IMR-90 (cell line): Measurements from ENCODE around the gene CDCP2. TPM values are rescaled to one million over a fixed set of nuclear protein-coding genes. Genes with fewer than 3 reads are reported as not detected.

Experiments
- ATAC-seq: fragments of 200-7000 bp; cut with Tn5 transposase; 2 replicates; pipeline ENCODE4 v1.9.1; 2020; ENCODE audit warnings: low read depth, mild to moderate bottlenecking, moderate library complexity
- BruUV-seq: library from RNA; stranded (reverse); fragments of 400-500 nt; replicated peaks from 2 replicates; lab custom pipeline; 2021; lab: Mats Ljungman, UMichigan
- CTCF ChIA-PET: fragments of 300-600 bp; formaldehyde crosslinking; extraction: SDS; loops from one replicate; lab custom pipeline; 2021; ENCODE audit warnings: antibody characterized with exemption; lab: Yijun Ruan, JAX
- POLR2A ChIA-PET: fragments of 300-600 bp; sonication (Branson Sonifier 250); formaldehyde crosslinking; loops from one replicate; lab custom pipeline; 2022; ENCODE audit warnings: antibody characterized with exemption; ENCODE audit not compliant: unreplicated experiment; lab: Charles Lee
- DNase-seq: peaks from one replicate; pipeline ENCODE4 v3.0.0; 2013
- H2AFZ ChIP-seq: replicated peaks from 2 replicates; pipeline ENCODE3; 2013; ENCODE audit warnings: low read length, mild to moderate bottlenecking; ENCODE audit not compliant: poor library complexity
- H2AK5ac ChIP-seq: 2 replicates; pipeline ENCODE4 v1.6.1; 2013; ENCODE audit warnings: low read depth, low read length, inconsistent platforms
- H2AK9ac ChIP-seq: replicated peaks from 2 replicates; pipeline ENCODE3; 2013; ENCODE audit warnings: mild to moderate bottlenecking, low read depth, low read length, moderate library complexity; ENCODE audit not compliant: poor library complexity
- H2BK120ac ChIP-seq: 2 replicates; pipeline ENCODE4 v1.6.1; 2013; ENCODE audit warnings: low read depth, low read length, inconsistent platforms
- H2BK15ac ChIP-seq: 3 replicates; pipeline ENCODE4 v1.6.1; 2013; ENCODE audit warnings: low read depth, low read length, inconsistent platforms
- H2BK20ac ChIP-seq: 2 replicates; pipeline ENCODE4 v1.6.1; 2013; ENCODE audit warnings: low read depth, mild to moderate bottlenecking, inconsistent platforms, low read length, moderate library complexity
- H2BK5ac ChIP-seq: 2 replicates; pipeline ENCODE4 v1.6.1; 2013; ENCODE audit warnings: mild to moderate bottlenecking, low read depth, low read length, inconsistent platforms; ENCODE audit not compliant: poor library complexity, severe bottlenecking
- H3K14ac ChIP-seq: replicated peaks from 2 replicates; pipeline ENCODE4 v1.6.1; 2013; ENCODE audit warnings: low read depth, low read length, inconsistent platforms
- H3K18ac ChIP-seq: 2 replicates; pipeline ENCODE4 v1.6.1; 2013; ENCODE audit warnings: low read depth, low read length, control low read depth
- H3K23ac ChIP-seq: 2 replicates; pipeline ENCODE4 v1.6.1; 2013; ENCODE audit warnings: low read depth, low read length, inconsistent platforms
- H3K27ac ChIP-seq: 2 replicates; pipeline ENCODE4 v1.5.1; 2013; ENCODE audit warnings: mild to moderate bottlenecking, control low read depth, low read length; ENCODE audit not compliant: insufficient read depth
- H3K27me3 ChIP-seq: 2 replicates; pipeline ENCODE4 v1.6.1; 2013; ENCODE audit warnings: low read length; ENCODE audit not compliant: control insufficient read depth, insufficient read depth
- H3K36me3 ChIP-seq: 2 replicates; pipeline ENCODE4 v1.6.1; 2013; ENCODE audit warnings: low read length, mixed read lengths; ENCODE audit not compliant: control insufficient read depth, insufficient read depth
- H3K4ac ChIP-seq: 2 replicates; pipeline ENCODE4 v1.6.1; 2013; ENCODE audit warnings: low read depth, low read length, inconsistent platforms
- H3K4me1 ChIP-seq: 2 replicates; pipeline ENCODE4 v1.6.1; 2013; ENCODE audit warnings: low read length, mixed read lengths; ENCODE audit not compliant: control insufficient read depth, insufficient read depth
- H3K4me2 ChIP-seq: 2 replicates; pipeline ENCODE4 v1.6.1; 2013; ENCODE audit warnings: low read depth, mild to moderate bottlenecking, control low read depth, low read length, moderate library complexity
- H3K4me3 ChIP-seq: 2 replicates; pipeline ENCODE4 v1.5.1; 2013; ENCODE audit warnings: low read depth, mild to moderate bottlenecking, control low read depth, low read length, moderate library complexity; ENCODE audit not compliant: insufficient read depth
- H3K56ac ChIP-seq: 2 replicates; pipeline ENCODE4 v1.6.1; 2013; ENCODE audit warnings: low read length, inconsistent platforms; ENCODE audit not compliant: insufficient read depth; ENCODE audit errors: extremely low read depth
- H3K79me1 ChIP-seq, 2 experiments: 2 replicates each; pipeline ENCODE4 v1.6.1; 2013; ENCODE audit warnings: low read length in 2 of 2, inconsistent platforms in 1 of 2, low read depth in 1 of 2
- H3K9ac ChIP-seq: 2 replicates; pipeline ENCODE4 v1.6.1; 2013; ENCODE audit warnings: low read depth, low read length, control low read depth
- H3K9me1 ChIP-seq: 2 replicates; pipeline ENCODE4 v1.6.1; 2013; ENCODE audit warnings: low read length, inconsistent platforms; ENCODE audit not compliant: insufficient read depth
- H3K9me3 ChIP-seq: 2 replicates; pipeline ENCODE4 v1.6.1; 2013; ENCODE audit warnings: low read length; ENCODE audit not compliant: control insufficient read depth, insufficient read depth
- H4K20me1 ChIP-seq: 2 replicates; pipeline ENCODE4 v1.6.1; 2013; ENCODE audit warnings: low read length, inconsistent platforms; ENCODE audit not compliant: insufficient read depth
- H4K5ac ChIP-seq: 2 replicates; pipeline ENCODE4 v1.6.1; 2013; ENCODE audit warnings: mild to moderate bottlenecking, low read depth, low read length, control low read depth
- H4K8ac ChIP-seq, 2 experiments: 2 replicates each; pipeline ENCODE4 v1.6.1; 2013; ENCODE audit warnings: low read depth in 2 of 2, low read length in 2 of 2, control low read depth in 1 of 2, inconsistent platforms in 1 of 2
- H4K91ac ChIP-seq: 2 replicates; pipeline ENCODE4 v1.6.1; 2013; ENCODE audit warnings: low read depth, low read length, inconsistent platforms; ENCODE audit not compliant: insufficient read depth
- CHD1 ChIP-seq: IDR thresholded peaks from 2 replicates; pipeline ENCODE4 v1.6.1; 2012; ENCODE audit warnings: low read depth, low read length, improper control_type of control experiment
- MAZ ChIP-seq: IDR thresholded peaks from 2 replicates; pipeline ENCODE4 v1.6.1; 2012; ENCODE audit warnings: low read depth, mild to moderate bottlenecking, low read length, improper control_type of control experiment, moderate library complexity, borderline replicate concordance
- MXI1 ChIP-seq: IDR thresholded peaks from 2 replicates; pipeline ENCODE4 v1.6.1; 2012; ENCODE audit warnings: low read depth, mild to moderate bottlenecking, low read length, moderate library complexity, borderline replicate concordance
- NFE2L2 ChIP-seq: fragments of 150-350 bp; IDR thresholded peaks from 2 replicates; pipeline ENCODE4 v1.6.1; 2016; ENCODE audit warnings: low read depth, mild to moderate bottlenecking, low read length
- POLR2A ChIP-seq: IDR thresholded peaks from 2 replicates; pipeline ENCODE4 v1.6.1; 2012; ENCODE audit warnings: mild to moderate bottlenecking, low read depth, low read length
- RCOR1 ChIP-seq: IDR thresholded peaks from 2 replicates; pipeline ENCODE4 v1.6.1; 2012; ENCODE audit warnings: mild to moderate bottlenecking, low read length, improper control_type of control experiment; ENCODE audit not compliant: insufficient replicate concordance
- RFX5 ChIP-seq: IDR thresholded peaks from 2 replicates; pipeline ENCODE4 v1.8.0; 2012; ENCODE audit warnings: low read depth, mild to moderate bottlenecking, low read length, moderate library complexity
- SMC3 ChIP-seq: fragments of 150-350 bp; IDR thresholded peaks from 2 replicates; pipeline ENCODE4 v1.6.1; 2016; ENCODE audit warnings: low read depth, mild to moderate bottlenecking, antibody characterized with exemption, low read length, moderate library complexity
- WGBS, 2 experiments: methylation state at CpG; one replicate each; pipeline versions ENCODE4 v1.1.5 to v1.1.7; 2013; ENCODE audit warnings: missing lambda C conversion rate in 2 of 2; ENCODE audit not compliant: insufficient read length in 1 of 2; ENCODE audit errors: extremely low coverage in 2 of 2; 5-methylcytosine and 5-hydroxymethylcytosine counted together
- dilution Hi-C: fragments of 300-500 bp; cut with HindIII; formaldehyde crosslinking; loops from one replicate; pipeline ENCODE4 v1.14.3; 2018; ENCODE audit warnings: low sequenced_read_pairs; ENCODE audit not compliant: unreplicated experiment
- in situ Hi-C: fragments of 300-500 bp; cut with MboI; formaldehyde crosslinking; loops from 3 replicates; pipeline ENCODE4 v1.14.3; 2019; ENCODE audit warnings: low sequenced_read_pairs, inconsistent platforms, mixed read lengths
- intact Hi-C: fragments of 100-400 bp; cut with micrococcal nuclease; formaldehyde crosslinking; loops from 2 replicates; pipeline ENCODE4 v1.10.0; 2022
- polyA plus RNA-seq, 3 experiments: library from polyadenylated mRNA; depleted of rRNA; stranded (reverse); fragments of >200 nt; gene quantifications; 2 replicates each; pipeline ENCODE4 v1.2.3, GENCODE V29; 2012; ENCODE audit warnings: low replicate concordance in 1 of 3
- total RNA-seq: library from RNA; depleted of rRNA; stranded (reverse); fragments of >200 nt; gene quantifications from 2 replicates; pipeline ENCODE4 v1.2.3, GENCODE V29; 2012

The CDCP2 gene
- total and polyA plus RNA-seq, 2 of the 4 experiments (the other 2 are of a cell fraction), result not detected

DNA sequence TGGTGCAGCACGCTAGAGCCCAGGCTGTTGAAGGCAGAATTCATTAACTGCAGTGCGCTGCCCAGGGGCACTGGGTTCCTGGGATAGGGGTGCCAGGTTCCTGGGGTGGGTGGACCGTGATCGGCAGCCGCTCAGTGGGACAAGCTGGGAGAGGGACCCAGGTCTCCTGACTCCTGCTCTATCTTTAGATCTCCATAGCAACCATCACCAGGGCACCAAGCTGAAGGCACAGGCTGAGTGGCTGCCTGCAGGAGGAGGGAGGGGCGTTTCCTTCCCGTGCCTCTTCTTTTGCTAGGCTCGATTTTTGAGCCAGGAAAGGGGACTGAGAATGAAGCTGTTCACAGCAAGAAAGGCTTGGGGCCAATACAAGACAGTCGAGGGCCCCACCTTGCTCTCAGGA, 20.9 kb upstream of the CDCP2 start:
- Histone ChIP-seq H3K56ac (no peak overlapping the region), H3K4me1 (0 out of 2 replicates have a peak, but pooled peaks cover 2% of the 10 kb centered on the region), H4K8ac (no peak overlapping the region), H2BK20ac (no peak overlapping the region), H3K14ac (no peak overlapping the region), H3K79me1 (no peaks in the 10 kb centered on the region), H3K4me2 (no peak overlapping the region), H2BK5ac (no peak overlapping the region), H3K4me3 (no peak overlapping the region), H3K4ac (no peak overlapping the region), H3K36me3 (peaks cover 2% of the 10 kb centered on the region; the same call in 1 of the 2 replicates), H3K23ac (no peak overlapping the region), H2BK15ac (no peak overlapping the region), H4K91ac (no peak overlapping the region), H3K9me3 (no peaks in the 10 kb centered on the region), H3K18ac (no peak overlapping the region), H2AK5ac (no peak overlapping the region), H4K5ac (no peak overlapping the region), H2AK9ac (no peak overlapping the region), H3K9me1 (no peaks in the 10 kb centered on the region), H2AFZ (no peak overlapping the region), H2BK120ac (no peak overlapping the region), H3K9ac (no peak overlapping the region), H4K20me1 (no peaks in the 10 kb centered on the region), H3K27me3 (no peaks in the 10 kb centered on the region), H3K27ac (no peak overlapping the region)
- WGBS, 2 experiments, result 100% methylated on average over 1 of the region's 9 CpGs; no CpG with 5 or more reads in 1 of the 2 experiments
- intact Hi-C loops (no loop called here), dilution Hi-C loops (no loop called here), in situ Hi-C loops (no loop called here)
- CTCF ChIA-PET, result interaction anchor here (1.1 kb wide), 1 partner anchor 55 kb away, joined by 3 read pairs; no protein-coding TSS in a partner anchor
- no TSS peak for BruUV-seq
- TF ChIP-seq MXI1, result no peak
- no peak for TF ChIP-seq SMC3
- TF ChIP-seq NFE2L2, result no peak
- TF ChIP-seq MAZ, result no peak
- no peak for TF ChIP-seq POLR2A
- no peak for TF ChIP-seq RCOR1
- TF ChIP-seq RFX5, result no peak
- no peak for TF ChIP-seq CHD1
- DNase-seq (no peak), ATAC-seq (no peak)
- POLR2A ChIA-PET, result no interaction called here
